ENCODE data around the gene TCF3.

TCF3 gene

DNA sequence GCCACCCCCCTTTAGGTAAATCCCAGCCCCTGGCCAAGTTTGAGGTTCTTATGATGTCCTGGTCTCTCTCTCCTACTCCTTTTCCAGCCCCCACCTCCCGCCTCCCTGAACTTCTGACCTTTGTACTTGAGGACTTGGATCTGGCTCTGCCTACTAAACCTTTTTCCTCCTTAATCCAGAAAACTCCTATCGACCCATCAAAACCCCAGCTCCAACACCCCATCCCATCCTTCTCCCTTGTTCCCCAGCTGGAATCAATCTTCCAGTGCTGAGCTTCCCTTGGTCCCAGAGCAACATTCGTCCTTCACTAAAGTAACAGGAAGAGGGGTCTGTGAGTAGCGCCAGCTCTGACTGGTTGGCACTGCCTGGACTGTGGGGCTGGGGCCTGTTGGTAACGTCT is 29.9 kb downstream of the TCF3 start:
- Histone ChIP-seq H3K27me3 (ENCODE audit: insufficient read depth, low read depth) (no peaks in the 10 kb centered on the region), H3K79me2 (ENCODE audit: insufficient read depth, low read depth) (no peaks in the 10 kb centered on the region; the same call in 1 of the 2 replicates), H3K27ac (no peak overlapping the region), H3K4me1 (ENCODE audit: low read depth, poor library complexity, severe bottlenecking) (no peaks in the 10 kb centered on the region), H3K36me3 (ENCODE audit: insufficient read depth) (no peaks in the 10 kb centered on the region), H3K4me2 (no peak overlapping the region), H4K20me1 (ENCODE audit: insufficient read depth) (no peaks in the 10 kb centered on the region), H3K9ac (no peak overlapping the region), H3K4me3 (IDR thresholded peaks at IDR 0.05; ENCODE audit: insufficient read depth, low read depth, low read length) (no peak overlapping the region), H2AFZ (ENCODE audit: low read depth) (no peak overlapping the region)
- TF ChIP-seq, protein P1, sequence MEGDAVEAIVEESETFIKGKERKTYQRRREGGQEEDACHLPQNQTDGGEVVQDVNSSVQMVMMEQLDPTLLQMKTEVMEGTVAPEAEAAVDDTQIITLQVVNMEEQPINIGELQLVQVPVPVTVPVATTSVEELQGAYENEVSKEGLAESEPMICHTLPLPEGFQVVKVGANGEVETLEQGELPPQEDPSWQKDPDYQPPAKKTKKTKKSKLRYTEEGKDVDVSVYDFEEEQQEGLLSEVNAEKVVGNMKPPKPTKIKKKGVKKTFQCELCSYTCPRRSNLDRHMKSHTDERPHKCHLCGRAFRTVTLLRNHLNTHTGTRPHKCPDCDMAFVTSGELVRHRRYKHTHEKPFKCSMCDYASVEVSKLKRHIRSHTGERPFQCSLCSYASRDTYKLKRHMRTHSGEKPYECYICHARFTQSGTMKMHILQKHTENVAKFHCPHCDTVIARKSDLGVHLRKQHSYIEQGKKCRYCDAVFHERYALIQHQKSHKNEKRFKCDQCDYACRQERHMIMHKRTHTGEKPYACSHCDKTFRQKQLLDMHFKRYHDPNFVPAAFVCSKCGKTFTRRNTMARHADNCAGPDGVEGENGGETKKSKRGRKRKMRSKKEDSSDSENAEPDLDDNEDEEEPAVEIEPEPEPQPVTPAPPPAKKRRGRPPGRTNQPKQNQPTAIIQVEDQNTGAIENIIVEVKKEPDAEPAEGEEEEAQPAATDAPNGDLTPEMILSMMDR (conservative IDR thresholded peaks at IDR 0.05; ENCODE audit: low read depth, low read length) = no peak

DNA sequence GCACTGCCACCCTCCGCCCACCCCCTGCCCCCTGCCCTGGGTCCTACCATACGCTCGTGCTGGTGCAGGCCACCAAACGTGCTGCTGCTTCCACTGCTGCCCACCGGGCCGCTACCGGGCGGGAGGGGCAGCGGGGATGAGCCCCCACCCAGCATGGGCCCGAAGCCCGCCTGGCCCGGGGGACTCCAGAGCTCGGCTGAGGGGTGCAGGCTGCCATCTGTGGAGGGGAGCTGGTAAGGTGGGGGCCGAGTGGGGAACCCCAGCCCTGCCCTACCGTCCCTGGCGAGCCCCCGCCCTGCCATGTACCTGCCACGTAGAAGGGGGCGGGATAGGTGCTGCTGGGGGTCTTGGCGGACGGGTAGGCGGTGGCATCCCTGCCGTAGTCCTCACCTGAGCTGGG is 30.4 kb downstream of the TCF3 start:
- Histone ChIP-seq H3K4me1 (ENCODE audit: low read depth, poor library complexity, severe bottlenecking) (no peaks in the 10 kb centered on the region), H3K27me3 (ENCODE audit: insufficient read depth, low read depth) (no peaks in the 10 kb centered on the region), H2AFZ (ENCODE audit: low read depth) (no peak overlapping the region), H3K9ac (no peak overlapping the region), H3K36me3 (ENCODE audit: insufficient read depth) (no peaks in the 10 kb centered on the region), H4K20me1 (ENCODE audit: insufficient read depth) (no peaks in the 10 kb centered on the region), H3K79me2 (ENCODE audit: insufficient read depth, low read depth) (no peaks in the 10 kb centered on the region; the same call in 1 of the 2 replicates), H3K4me2 (no peak overlapping the region), H3K27ac (no peak overlapping the region), H3K4me3 (IDR thresholded peaks at IDR 0.05; ENCODE audit: insufficient read depth, low read depth, low read length) (no peak overlapping the region)
- TF ChIP-seq, protein P1 (conservative IDR thresholded peaks at IDR 0.05; ENCODE audit: low read depth, low read length) = no peak

- Histone ChIP-seq H3K27me3 (ENCODE audit: insufficient read depth, low read depth) (no peaks in the 10 kb centered on the region), H4K20me1 (ENCODE audit: insufficient read depth) (no peaks in the 10 kb centered on the region), H3K36me3 (ENCODE audit: insufficient read depth) (no peaks in the 10 kb centered on the region), H3K4me2 (no peak overlapping the region), H3K79me2 (ENCODE audit: insufficient read depth, low read depth) (no peaks in the 10 kb centered on the region; the same call in 1 of the 2 replicates), H2AFZ (ENCODE audit: low read depth) (no peak overlapping the region), H3K4me3 (IDR thresholded peaks at IDR 0.05; ENCODE audit: insufficient read depth, low read depth, low read length) (no peak overlapping the region), H3K9ac (no peak overlapping the region), H3K27ac (no peak overlapping the region), H3K4me1 (ENCODE audit: low read depth, poor library complexity, severe bottlenecking) (no peaks in the 10 kb centered on the region)
- TF ChIP-seq, protein P1 (conservative IDR thresholded peaks at IDR 0.05; ENCODE audit: low read depth, low read length) = no peak
These were observed 30.8 kb downstream of the TCF3 start for GRCh38 chr19:1621574-1621973.

GRCh38 chr19:1621021-1621420 is 31.4 kb downstream of the TCF3 start:
- H3K27me3 ChIP-seq (ENCODE audit: insufficient read depth, low read depth) = no peaks in the 10 kb centered on the region
- H3K4me1 ChIP-seq (ENCODE audit: low read depth, poor library complexity, severe bottlenecking) = no peaks in the 10 kb centered on the region
- H3K27ac ChIP-seq = no peak overlapping the region
- TF ChIP-seq, protein P1 (conservative IDR thresholded peaks at IDR 0.05; ENCODE audit: low read depth, low read length) = no peak
- no peak overlapping the region for H2AFZ ChIP-seq (ENCODE audit: low read depth)
- H4K20me1 ChIP-seq (ENCODE audit: insufficient read depth) = no peaks in the 10 kb centered on the region
- no peak overlapping the region for H3K4me2 ChIP-seq
- H3K79me2 ChIP-seq (ENCODE audit: insufficient read depth, low read depth) = no peaks in the 10 kb centered on the region; the same call in 1 of the 2 replicates
- H3K9ac ChIP-seq = no peak overlapping the region
- H3K36me3 ChIP-seq (ENCODE audit: insufficient read depth) = no peaks in the 10 kb centered on the region
- no peak overlapping the region for H3K4me3 ChIP-seq (IDR thresholded peaks at IDR 0.05; ENCODE audit: insufficient read depth, low read depth, low read length)
